HuH-7.5 (cell line): ENCODE results near the gene CFAP251.
"Not testable (repeated sequence)": the region's sequence is repeated elsewhere in the genome, so short reads cannot be mapped to it uniquely, and the experiment has no call there.

Experiments used
- DNase-seq: peaks from one replicate; pipeline ENCODE4 v3.0.0; 2011; ENCODE audit warnings: low spot score

CFAP251 gene

GRCh38 chr12:121911824-121912585, 6.4 kb upstream of the CFAP251 start:
- DNase-seq, result no peak

GRCh38 chr12:121915841-121916321, 2.5 kb upstream of the CFAP251 start:
- DNase-seq, result no peak

- no peak for DNase-seq
Observed at GRCh38 chr12:121916719-121917118, 1.7 kb upstream of the CFAP251 start.

DNA sequence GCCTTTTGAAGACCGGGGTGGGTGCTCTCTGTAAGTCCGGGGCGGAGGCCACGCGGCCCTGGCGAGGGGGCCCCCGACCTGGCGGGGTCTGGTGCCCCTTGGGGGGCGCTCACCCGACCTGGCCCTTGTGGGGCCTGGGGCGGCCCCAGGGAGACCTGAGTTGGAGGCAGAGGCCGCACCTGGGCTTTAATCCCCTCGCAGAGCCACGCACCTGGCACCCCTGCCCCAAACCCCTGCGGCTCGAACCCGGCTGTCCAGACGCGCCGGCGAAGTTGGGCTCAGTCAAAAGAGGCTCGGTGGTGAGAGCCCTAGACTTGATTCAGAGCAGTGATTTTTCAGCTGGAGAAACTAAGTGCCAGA, 267 bp downstream of the CFAP251 start:
- no peak for DNase-seq

- no peak for DNase-seq
Observed at GRCh38 chr12:121921066-121921465, 2.7 kb downstream of the CFAP251 start.

GRCh38 chr12:121925358-121925695, 6.9 kb downstream of the CFAP251 start:
- DNase-seq, result no peak

DNA sequence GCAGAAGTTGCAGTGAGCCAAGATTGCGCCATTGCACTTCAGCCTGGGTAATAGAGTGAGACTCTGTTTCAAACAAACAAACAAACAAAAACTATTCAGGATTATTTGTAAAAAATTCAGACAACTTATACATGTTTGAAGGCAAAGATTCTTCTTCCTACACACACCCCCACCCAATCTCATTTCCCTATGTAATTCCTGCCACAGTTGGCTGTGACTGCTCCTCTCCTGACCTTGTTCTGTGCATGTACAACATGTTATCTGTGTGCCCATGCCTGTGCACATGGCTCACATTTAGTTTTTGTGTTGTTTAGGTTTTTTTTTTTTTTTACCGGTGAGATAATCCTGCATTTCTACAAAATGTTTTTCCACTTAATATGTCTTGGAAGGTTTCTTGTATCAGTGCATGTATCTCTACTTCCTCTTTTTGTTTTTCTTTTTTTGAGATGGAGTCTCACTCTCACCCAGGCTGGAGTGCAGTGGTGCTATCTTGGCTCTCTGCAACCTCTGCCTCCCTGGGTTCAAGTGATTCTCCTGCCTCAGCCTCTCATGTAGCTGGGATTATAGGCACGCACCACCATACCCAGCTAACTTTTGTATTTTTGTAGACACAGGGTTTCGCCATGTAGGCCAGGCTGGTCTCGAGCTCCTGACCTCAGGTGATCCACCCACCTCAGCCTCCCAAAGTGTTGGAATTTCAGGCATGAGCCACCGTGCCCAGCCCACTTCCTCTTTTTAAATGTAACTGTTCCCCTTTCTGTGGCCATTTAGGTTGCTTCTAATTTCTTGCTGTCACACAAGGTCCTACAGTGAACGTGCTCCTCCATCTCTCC, 8.7 kb downstream of the CFAP251 start:
- DNase-seq, result no peak

DNA sequence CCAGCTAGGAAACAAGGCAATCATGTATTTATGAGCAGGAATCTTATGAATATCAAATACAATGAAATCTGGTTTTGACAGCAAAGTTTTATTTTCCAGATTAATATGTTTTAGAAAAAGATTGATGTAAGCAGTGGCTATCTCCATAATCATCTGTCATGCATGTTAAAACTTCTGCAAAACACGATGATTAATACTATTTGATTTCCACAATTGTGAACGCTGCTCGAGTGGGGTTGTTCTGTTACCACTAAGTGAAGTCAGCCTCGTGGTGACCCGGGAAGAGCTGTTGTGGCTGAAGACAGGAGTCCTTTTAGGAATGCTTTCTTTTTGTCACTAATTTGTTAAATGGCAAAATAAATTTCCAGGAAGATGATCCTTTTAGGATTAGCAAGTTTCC, 9.4 kb downstream of the CFAP251 start:
- no peak for DNase-seq

DNA sequence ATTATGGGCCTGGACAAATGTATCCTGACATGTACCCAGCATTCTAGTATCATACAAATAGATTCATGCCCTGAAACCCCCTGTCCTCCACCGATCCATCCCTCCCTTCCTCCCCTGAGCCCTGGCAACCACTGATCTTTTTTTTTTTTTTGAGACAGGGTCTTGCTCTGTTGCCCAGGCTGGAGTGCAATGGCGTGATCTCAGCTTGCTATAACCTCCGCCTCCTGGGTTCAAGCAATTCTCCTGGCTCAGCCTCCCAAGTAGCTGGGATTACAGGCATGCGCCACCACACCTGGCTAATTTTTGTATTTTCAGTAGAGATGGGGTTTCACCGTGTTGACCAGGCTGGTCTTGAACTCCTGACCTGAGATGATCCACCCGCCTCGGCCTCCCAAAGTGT, 11.2 kb downstream of the CFAP251 start:
- not testable (repeated sequence) for DNase-seq

GRCh38 chr12:121930862-121931261, 12.5 kb downstream of the CFAP251 start:
- DNase-seq, result no peak

DNA sequence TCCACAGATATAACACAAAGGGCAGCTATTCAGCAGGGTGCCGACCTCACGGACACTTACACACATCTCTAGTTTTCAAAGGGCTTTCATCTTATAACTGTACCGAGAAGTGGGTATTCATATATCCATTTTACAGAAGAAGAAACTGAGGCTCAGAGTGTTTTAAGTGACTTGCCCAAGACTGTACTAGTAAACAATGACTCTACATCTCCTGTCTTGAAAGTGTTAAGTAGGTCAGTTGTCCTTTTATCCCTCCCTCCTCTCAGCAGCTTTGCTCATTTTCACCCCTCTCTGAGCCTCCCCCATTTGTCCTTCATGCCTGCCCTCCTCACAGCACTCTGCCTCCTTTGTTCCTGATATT, 13.8 kb downstream of the CFAP251 start:
- no peak for DNase-seq

DNA sequence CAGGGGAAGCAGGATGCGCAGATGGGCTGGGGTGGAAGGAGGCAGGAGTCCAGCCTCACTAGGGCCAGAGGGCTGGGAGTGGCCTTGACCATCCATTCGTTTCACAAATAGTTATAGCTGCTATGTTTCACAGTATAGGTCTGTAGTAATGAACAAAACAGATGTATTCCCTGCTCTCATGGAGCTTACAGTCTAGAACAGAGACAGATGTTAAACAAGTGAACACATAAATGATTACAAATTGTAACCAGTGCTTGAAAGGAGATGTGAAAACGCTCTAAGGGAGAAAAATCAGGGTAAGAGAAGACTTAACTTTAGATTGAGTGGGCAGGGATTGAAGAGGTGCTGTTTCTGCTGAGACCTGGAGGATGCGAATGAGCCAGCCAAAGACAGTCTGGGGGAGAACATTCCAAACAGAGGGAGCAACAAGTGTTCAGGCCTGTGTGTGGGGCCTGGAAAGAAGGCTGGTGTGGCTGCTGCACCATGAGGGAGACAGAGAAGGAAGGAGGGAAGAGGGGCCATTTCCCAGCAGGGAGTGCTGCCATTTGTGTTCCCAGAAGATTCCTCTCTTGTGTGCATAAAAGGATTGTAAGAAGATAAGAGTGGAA, 14.6 kb downstream of the CFAP251 start:
- no peak for DNase-seq

DNA sequence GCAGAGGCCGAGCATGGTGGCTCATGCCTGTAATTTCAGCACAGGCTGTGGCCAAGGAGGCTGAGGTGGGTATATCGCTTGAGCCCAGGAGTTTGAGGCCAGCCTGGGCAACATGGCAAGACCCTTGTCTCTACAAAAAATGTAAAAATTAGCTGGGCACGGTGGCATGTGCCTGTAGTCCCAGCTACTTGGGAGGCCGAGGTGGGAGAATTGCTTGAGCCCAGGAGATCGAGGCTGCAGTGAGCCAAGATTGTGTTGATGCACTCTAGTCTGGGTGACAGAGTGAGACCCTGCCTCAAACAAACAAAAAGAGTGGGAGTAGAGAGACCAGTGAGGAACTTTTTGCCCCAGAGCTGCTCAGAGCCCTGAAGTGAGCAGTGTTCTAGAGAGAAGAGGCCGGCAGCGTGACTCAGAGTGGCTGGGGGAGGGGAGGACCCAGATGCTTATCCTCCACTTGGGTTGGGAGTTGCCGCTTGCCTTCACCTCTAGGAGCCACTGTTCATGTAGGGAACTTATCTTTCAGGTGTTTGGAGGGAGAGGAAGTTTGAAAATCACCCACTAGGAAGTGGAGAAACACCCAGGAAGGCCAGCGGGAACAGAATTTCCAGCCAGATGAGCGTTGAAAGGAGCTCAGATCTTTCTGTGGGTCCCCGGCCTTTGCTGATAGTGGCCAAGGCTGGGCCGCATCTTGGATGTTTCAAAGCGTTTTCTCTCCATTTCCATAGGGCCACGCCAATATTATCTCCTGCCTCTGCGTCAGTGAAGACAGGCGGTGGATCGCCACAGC, 15.3 kb downstream of the CFAP251 start:
- DNase-seq, result no peak

DNA sequence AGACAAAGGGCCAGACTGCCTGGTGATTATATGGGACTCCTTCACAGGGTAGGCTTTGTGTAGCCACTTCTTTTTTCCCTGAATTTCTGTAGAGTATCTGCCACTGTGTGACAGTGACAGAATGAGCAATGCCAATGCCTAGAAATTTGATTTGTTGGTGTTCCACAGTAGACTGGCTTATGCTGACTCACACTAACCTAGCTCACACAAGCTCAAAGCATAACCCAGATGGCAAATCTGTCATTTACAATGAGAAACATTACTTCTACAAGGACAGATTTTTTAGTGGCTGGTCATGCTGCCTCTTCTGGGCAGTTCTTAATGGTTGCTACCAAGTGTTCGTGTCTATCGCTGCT, 15.9 kb downstream of the CFAP251 start:
- DNase-seq, result no peak

DNA sequence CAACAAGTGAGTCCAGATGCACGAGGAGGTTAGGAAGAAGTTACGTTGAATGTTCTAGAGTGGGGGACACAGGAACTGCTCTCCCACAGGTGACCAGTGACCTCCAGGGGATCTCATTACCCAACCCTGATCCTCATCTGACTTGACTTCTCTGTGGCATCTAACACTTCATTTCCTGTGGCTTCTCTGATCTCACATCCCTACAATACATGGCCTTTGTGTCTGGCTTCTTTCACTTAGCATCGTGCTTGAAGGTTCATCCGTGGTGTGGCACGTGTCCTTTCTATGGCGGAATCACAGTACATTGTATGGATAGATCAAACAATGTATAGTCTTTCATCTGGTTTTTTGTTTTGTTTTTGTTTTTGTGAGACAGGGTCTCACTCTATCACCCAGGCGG, 19.3 kb downstream of the CFAP251 start:
- no peak for DNase-seq

- DNase-seq, result no peak
Observed at GRCh38 chr12:121939186-121939585, 20.8 kb downstream of the CFAP251 start.

DNA sequence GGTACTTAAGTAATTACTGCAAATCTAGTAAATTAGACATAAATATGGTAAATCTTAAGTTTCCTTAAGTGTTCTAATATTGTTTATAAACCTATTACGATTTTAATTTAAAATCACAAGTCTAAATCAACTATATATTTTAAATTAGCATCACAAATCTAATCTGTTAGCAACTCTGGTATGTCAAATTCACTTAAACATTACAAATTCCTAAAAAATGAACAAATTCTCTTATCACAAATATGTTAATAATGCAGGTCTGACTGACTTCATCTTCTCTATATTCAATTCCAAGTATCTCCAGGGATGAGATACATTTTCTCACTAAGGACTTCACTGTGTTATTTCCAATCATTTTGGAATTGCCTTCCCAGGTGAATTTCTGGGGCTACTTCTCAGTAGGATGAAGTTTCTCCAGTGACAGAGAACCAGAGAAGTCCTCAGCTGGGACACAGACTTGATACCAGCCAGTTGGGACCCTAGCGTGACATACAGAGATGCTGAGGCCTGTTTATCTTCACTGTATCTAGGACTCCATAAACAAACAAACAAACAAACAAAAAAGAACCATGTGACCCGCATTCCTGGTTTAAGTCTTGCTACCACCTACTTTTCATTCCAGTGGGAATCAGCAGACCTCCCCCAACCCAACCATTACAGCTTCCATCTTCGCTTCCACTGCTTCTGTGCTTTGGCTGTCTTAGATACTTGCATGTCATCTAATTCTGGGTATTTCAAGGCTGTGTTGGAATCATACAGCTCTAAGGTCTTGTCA, 21.8 kb downstream of the CFAP251 start:
- no peak for DNase-seq

- no peak for DNase-seq
Observed at GRCh38 chr12:121942145-121942718, 23.8 kb downstream of the CFAP251 start.

DNA sequence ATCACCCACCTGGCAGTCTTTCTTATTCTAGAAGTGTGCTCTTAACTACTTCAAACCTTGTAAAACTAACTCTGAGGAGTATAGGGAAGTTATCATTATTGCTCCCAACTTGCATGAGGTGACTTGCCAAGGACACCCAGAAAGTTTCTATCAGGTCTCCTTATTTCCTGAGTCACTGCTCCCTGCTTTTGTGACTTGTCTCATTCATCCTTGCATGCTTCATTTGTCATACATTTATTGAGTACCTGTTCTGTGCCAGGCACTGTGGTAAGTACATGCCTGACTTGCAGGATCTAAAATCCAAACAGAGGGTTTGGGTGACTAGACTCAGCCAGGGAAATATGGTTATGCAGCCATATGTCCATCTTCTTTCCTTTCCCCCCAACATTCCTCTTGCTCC, 25.5 kb downstream of the CFAP251 start:
- no peak for DNase-seq

DNA sequence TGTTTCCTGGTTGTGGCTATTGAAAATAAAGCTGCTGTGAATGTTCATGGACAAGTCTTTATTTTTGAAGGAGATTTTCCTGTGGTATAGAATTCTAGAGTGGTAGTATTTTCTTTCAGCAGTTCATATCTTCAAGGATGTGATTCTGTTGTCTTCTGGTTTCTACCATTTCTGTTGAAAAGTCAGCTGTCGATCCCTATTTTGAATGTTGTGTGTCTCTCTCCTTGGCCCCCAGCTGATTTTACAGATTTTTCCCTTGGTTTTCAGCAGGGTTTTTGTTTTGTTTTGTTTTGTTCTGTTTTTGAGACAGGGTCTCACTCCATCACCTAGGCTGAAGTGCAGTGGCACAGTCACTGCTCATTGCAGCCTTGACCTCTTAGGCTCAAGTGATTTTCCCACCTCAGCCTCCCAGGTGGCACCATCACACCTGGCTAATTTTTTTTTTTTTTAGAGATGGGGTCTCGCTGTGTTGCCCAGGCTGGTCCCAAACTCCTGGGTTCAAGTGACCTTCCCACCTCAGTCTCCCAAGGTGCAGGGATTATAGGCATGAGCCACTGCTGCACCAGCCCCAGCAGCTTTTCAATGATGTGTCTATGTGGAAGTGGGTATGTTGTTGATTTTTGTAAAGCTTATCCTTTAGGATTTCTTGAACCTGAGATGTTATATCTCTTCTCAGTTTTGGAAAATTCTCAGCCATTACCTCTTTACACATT, 28.1 kb downstream of the CFAP251 start:
- no peak for DNase-seq

DNA sequence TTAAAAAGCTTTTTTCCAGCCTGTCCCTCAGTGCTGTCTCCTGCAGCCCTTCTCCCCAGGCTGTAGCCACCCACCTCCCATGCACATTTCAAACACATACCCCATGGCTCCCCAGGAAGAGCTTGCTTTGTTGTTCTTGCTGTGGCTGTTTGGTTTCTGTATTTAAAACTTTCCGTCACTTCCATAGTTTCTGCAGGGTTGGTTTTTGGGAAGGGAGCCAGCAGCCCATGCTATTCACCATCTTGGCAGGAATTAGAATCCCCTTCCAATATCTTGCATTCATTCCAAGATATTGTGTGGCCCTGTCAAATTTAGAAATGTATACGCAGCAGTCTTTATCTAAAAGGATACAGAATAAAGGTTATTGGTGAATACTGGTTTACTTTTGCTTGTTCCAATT, 29.6 kb downstream of the CFAP251 start:
- no peak for DNase-seq
